Osteoblast (primary cell): ENCODE measurements around the gene HOXB3. TPM values are rescaled to one million over a fixed set of nuclear protein-coding genes. Genes with fewer than 3 reads are reported as not detected.

Experiments
- DNase-seq: peaks from one replicate; pipeline ENCODE4 v3.0.0; 2011; ENCODE audit warnings: low spot score, mixed read lengths; ENCODE audit not compliant: insufficient read length; ENCODE audit errors: missing footprints
- H2AFZ ChIP-seq: 2 replicates; pipeline ENCODE4 v1.6.0; 2011; ENCODE audit warnings: mild to moderate bottlenecking, low read length
- H3K27ac ChIP-seq: 2 replicates; pipeline ENCODE4 v1.5.1; 2011; ENCODE audit warnings: mild to moderate bottlenecking, low read depth, low read length, moderate library complexity
- H3K27me3 ChIP-seq: 2 replicates; pipeline ENCODE4 v1.6.0; 2012; ENCODE audit warnings: mild to moderate bottlenecking, control low read depth, inconsistent platforms, low read length, moderate library complexity; ENCODE audit not compliant: insufficient read depth
- H3K36me3 ChIP-seq: 2 replicates; pipeline ENCODE4 v1.5.1; 2011; ENCODE audit warnings: mild to moderate bottlenecking, low read length, control low read depth, moderate library complexity; ENCODE audit not compliant: insufficient read depth
- H3K4me1 ChIP-seq: 2 replicates; pipeline ENCODE4 v1.5.1; 2011; ENCODE audit warnings: mild to moderate bottlenecking, low read length, control low read depth, moderate library complexity; ENCODE audit not compliant: insufficient read depth
- H3K4me2 ChIP-seq: 2 replicates; pipeline ENCODE4 v1.6.0; 2011; ENCODE audit warnings: mild to moderate bottlenecking, low read length; ENCODE audit not compliant: insufficient read depth
- H3K4me3 ChIP-seq: fragments of 200-600 bp; sonication (generic); 3 replicates; pipeline ENCODE4 v1.5.1; 2012; ENCODE audit warnings: mild to moderate bottlenecking, low read length, inconsistent platforms; ENCODE audit not compliant: insufficient read depth
- H3K79me2 ChIP-seq: 2 replicates; pipeline ENCODE4 v1.6.0; 2012; ENCODE audit warnings: mild to moderate bottlenecking, low read length, control low read depth, inconsistent platforms; ENCODE audit not compliant: insufficient read depth
- H3K9me3 ChIP-seq: 2 replicates; pipeline ENCODE4 v1.5.1; 2011; ENCODE audit warnings: low read depth, low read length, control low read depth
- H4K20me1 ChIP-seq: 2 replicates; pipeline ENCODE4 v1.6.0; 2012; ENCODE audit warnings: mild to moderate bottlenecking, low read length, control low read depth; ENCODE audit not compliant: insufficient read depth
- CTCF ChIP-seq: IDR thresholded peaks from 2 replicates; pipeline ENCODE4 v1.5.1; 2011; ENCODE audit warnings: mild to moderate bottlenecking, low read depth, low read length, moderate library complexity; ENCODE audit errors: extremely low read depth
- total RNA-seq: library from RNA; depleted of rRNA; stranded (reverse); fragments of >200 nt; gene quantifications from 2 replicates; pipeline ENCODE4 v1.2.3, GENCODE V29; 2012

Gene HOXB3
- total RNA-seq, 1 donor: 1.8 TPM

- Histone ChIP-seq H3K79me2 (no peaks in the 10 kb centered on the region), H3K4me2 (peak overlapping the region; percentile 99), H3K4me1 (peaks cover 11% of the 10 kb centered on the region), H3K27ac (no peak overlapping the region), H3K4me3 (no peak overlapping the region), H2AFZ (no peak overlapping the region), H4K20me1 (no peaks in the 10 kb centered on the region), H3K36me3 (no peaks in the 10 kb centered on the region), H3K9me3 (no peaks in the 10 kb centered on the region), H3K27me3 (peaks cover 88% of the 10 kb centered on the region)
- DNase-seq: no peak
- TF ChIP-seq CTCF: no peak
These were observed 5.8 kb downstream of the HOXB3 start for GRCh38 chr17:48584223-48584741.

GRCh38 chr17:48583708-48584222 lies 6.3 kb downstream of the HOXB3 start:
- TF ChIP-seq CTCF: no peak
- Histone ChIP-seq H3K9me3 (no peaks in the 10 kb centered on the region), H3K36me3 (no peaks in the 10 kb centered on the region), H2AFZ (no peak overlapping the region), H3K27ac (no peak overlapping the region), H4K20me1 (no peaks in the 10 kb centered on the region), H3K4me2 (no peak overlapping the region), H3K4me1 (peaks cover 11% of the 10 kb centered on the region), H3K27me3 (peaks cover 88% of the 10 kb centered on the region), H3K79me2 (no peaks in the 10 kb centered on the region), H3K4me3 (no peak overlapping the region)
- DNase-seq: no peak

- Histone ChIP-seq H2AFZ (no peak overlapping the region), H4K20me1 (no peaks in the 10 kb centered on the region), H3K27ac (no peak overlapping the region), H3K27me3 (peaks cover 86% of the 10 kb centered on the region), H3K9me3 (no peaks in the 10 kb centered on the region), H3K79me2 (no peaks in the 10 kb centered on the region), H3K4me1 (peaks cover 11% of the 10 kb centered on the region), H3K4me2 (no peak overlapping the region), H3K36me3 (no peaks in the 10 kb centered on the region), H3K4me3 (no peak overlapping the region)
- no peak for DNase-seq
- no peak for TF ChIP-seq CTCF
These were observed 7.3 kb downstream of the HOXB3 start for GRCh38 chr17:48582750-48583069.

GRCh38 chr17:48579760-48580554 lies 10.1 kb downstream of the HOXB3 start:
- no peak overlapping the region for H3K4me2 ChIP-seq
- H3K9me3 ChIP-seq: no peaks in the 10 kb centered on the region
- no peaks in the 10 kb centered on the region for H3K36me3 ChIP-seq
- peaks cover 92% of the 10 kb centered on the region for H3K27me3 ChIP-seq
- H2AFZ ChIP-seq: no peak overlapping the region
- no peak overlapping the region for H3K4me3 ChIP-seq
- no peaks in the 10 kb centered on the region for H4K20me1 ChIP-seq
- H3K4me1 ChIP-seq: peaks cover under 1% of the 10 kb centered on the region
- no peaks in the 10 kb centered on the region for H3K79me2 ChIP-seq
- no peak for TF ChIP-seq CTCF
- H3K27ac ChIP-seq: no peak overlapping the region
- DNase-seq: no peak
